KMS-11 (cell line): Measurements from ENCODE around the gene SYNPO2.
"Not testable (repeated sequence)": the region's sequence is repeated elsewhere in the genome, so short reads cannot be mapped to it uniquely, and the experiment has no call there.

Experiments
- H2AFZ ChIP-seq: fragments of 200-600 bp; sonication (generic); 2 replicates; pipeline ENCODE4 v1.6.1; 2016; ENCODE audit warnings: antibody characterized with exemption, mixed run types, low read depth
- H3K27ac ChIP-seq: fragments of 200-600 bp; sonication (generic); 2 replicates; pipeline ENCODE4 v1.6.1; 2016; ENCODE audit warnings: mild to moderate bottlenecking, mixed run types
- H3K27me3 ChIP-seq: fragments of 200-600 bp; sonication (generic); 2 replicates; pipeline ENCODE4 v1.6.1; 2017; ENCODE audit warnings: mild to moderate bottlenecking, low read depth, mixed run types, moderate library complexity; ENCODE audit not compliant: insufficient read depth
- H3K36me3 ChIP-seq: fragments of 200-600 bp; sonication (generic); 2 replicates; pipeline ENCODE4 v1.6.1; 2017; ENCODE audit warnings: mild to moderate bottlenecking, mixed run types; ENCODE audit not compliant: insufficient read depth
- H3K4me1 ChIP-seq: fragments of 200-600 bp; sonication (generic); 2 replicates; pipeline ENCODE4 v1.6.1; 2016; ENCODE audit warnings: mild to moderate bottlenecking, low read depth, mixed run types; ENCODE audit not compliant: poor library complexity, severe bottlenecking
- H3K4me2 ChIP-seq: fragments of 200-600 bp; sonication (generic); 2 replicates; pipeline ENCODE4 v1.7.0; 2016; ENCODE audit warnings: mild to moderate bottlenecking, mixed run types
- H3K4me3 ChIP-seq: fragments of 200-600 bp; sonication (generic); IDR thresholded peaks from 2 replicates; pipeline ENCODE4 v1.6.1; 2017; ENCODE audit warnings: low read depth, low read length, mixed read lengths; ENCODE audit not compliant: insufficient read depth
- H3K79me2 ChIP-seq: fragments of 200-600 bp; sonication (generic); 2 replicates; pipeline ENCODE4 v1.6.1; 2016; ENCODE audit warnings: low read depth, mixed run types; ENCODE audit not compliant: insufficient read depth
- H3K9ac ChIP-seq: fragments of 200-600 bp; sonication (generic); 2 replicates; pipeline ENCODE4 v1.6.1; 2016; ENCODE audit warnings: mild to moderate bottlenecking, mixed run types
- H4K20me1 ChIP-seq: fragments of 200-600 bp; sonication (generic); 2 replicates; pipeline ENCODE4 v1.6.1; 2016; ENCODE audit warnings: mild to moderate bottlenecking, mixed run types; ENCODE audit not compliant: insufficient read depth
- TF ChIP-seq, protein P1 (sequence below): fragments of 200-600 bp; sonication (generic); conservative IDR thresholded peaks from 2 replicates; pipeline ENCODE4 v1.6.1; 2017; ENCODE audit warnings: low read depth, mild to moderate bottlenecking, antibody characterized with exemption, low read length, moderate library complexity, mixed read lengths

SYNPO2 gene

DNA sequence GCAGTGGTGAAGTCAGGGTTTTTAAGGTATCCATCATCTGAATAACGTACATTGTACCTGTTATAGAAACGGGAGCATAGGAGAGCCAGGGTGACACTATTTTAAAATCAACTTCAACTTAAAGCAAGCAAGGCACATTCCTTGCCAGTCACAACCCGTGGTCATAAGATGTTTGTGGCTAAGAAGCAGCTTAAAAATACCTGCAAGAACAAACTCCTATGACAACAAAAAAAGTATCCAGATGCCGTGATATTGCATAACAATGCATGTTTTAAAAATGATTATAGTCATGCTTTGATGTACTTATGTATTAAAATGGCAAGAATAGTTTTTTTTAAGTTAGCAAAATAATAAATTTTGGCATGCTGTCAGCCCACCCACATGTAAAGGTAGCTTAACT lies 16.5 kb upstream of the SYNPO2 start:
- no peaks in the 10 kb centered on the region for H3K4me1 ChIP-seq
- H3K79me2 ChIP-seq: no peaks in the 10 kb centered on the region
- H4K20me1 ChIP-seq: no peaks in the 10 kb centered on the region
- H3K4me2 ChIP-seq: no peak overlapping the region
- no peak overlapping the region for H3K4me3 ChIP-seq
- H3K9ac ChIP-seq: no peak overlapping the region
- no peak overlapping the region for H2AFZ ChIP-seq
- no peaks in the 10 kb centered on the region for H3K36me3 ChIP-seq
- TF ChIP-seq, protein P1, sequence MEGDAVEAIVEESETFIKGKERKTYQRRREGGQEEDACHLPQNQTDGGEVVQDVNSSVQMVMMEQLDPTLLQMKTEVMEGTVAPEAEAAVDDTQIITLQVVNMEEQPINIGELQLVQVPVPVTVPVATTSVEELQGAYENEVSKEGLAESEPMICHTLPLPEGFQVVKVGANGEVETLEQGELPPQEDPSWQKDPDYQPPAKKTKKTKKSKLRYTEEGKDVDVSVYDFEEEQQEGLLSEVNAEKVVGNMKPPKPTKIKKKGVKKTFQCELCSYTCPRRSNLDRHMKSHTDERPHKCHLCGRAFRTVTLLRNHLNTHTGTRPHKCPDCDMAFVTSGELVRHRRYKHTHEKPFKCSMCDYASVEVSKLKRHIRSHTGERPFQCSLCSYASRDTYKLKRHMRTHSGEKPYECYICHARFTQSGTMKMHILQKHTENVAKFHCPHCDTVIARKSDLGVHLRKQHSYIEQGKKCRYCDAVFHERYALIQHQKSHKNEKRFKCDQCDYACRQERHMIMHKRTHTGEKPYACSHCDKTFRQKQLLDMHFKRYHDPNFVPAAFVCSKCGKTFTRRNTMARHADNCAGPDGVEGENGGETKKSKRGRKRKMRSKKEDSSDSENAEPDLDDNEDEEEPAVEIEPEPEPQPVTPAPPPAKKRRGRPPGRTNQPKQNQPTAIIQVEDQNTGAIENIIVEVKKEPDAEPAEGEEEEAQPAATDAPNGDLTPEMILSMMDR: no peak
- H3K27ac ChIP-seq: no peak overlapping the region
- H3K27me3 ChIP-seq: no peaks in the 10 kb centered on the region

DNA sequence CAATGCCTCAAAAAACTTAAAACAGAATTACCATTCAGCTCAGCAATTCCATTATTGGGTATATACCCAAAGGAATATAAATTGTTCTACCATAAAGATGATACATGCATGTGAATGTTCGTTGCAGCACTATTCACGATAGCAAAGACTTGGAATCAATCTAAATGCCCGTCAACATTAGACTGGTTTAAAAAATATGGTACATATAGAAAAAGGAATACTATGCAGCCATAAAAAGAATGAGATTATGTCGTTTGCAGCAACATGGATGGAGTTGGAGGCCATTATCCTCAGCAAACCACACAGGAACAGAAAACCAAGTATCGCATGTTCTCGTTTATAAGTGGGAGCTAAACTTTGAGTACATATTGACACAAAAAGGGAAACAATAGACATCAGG lies 10.9 kb upstream of the SYNPO2 start:
- Histone ChIP-seq H3K4me2 (no peak overlapping the region), H2AFZ (no peak overlapping the region), H3K27me3 (no peaks in the 10 kb centered on the region), H3K79me2 (no peaks in the 10 kb centered on the region), H3K9ac (no peak overlapping the region), H3K36me3 (no peaks in the 10 kb centered on the region), H4K20me1 (no peaks in the 10 kb centered on the region), H3K4me1 (no peaks in the 10 kb centered on the region), H3K27ac (no peak overlapping the region), H3K4me3 (no peak overlapping the region)
- TF ChIP-seq, protein P1: no peak

DNA sequence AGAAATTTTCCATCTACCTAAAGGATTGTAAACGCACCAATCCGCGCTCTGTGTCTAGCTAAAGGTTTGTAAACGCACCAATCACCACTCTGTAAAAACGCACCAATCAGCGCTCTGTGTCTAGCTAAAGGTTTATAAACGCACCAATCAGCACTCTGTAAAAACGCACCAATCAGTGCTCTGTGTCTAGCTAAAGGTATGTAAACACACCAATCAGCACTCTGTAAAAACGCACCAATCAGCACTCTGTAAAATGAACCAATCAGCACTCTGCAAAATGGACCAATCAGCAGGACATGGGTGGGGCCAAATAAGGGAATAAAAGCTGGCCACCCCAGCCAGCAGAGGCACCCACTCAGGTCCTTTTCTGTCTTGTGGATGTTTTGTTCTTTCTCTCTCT lies 10.1 kb upstream of the SYNPO2 start:
- H3K4me1 ChIP-seq, H3K79me2 ChIP-seq, H2AFZ ChIP-seq, H3K27ac ChIP-seq, H3K27me3 ChIP-seq, H4K20me1 ChIP-seq, H3K4me2 ChIP-seq, H3K36me3 ChIP-seq, H3K9ac ChIP-seq, H3K4me3 ChIP-seq: not testable (repeated sequence)

DNA sequence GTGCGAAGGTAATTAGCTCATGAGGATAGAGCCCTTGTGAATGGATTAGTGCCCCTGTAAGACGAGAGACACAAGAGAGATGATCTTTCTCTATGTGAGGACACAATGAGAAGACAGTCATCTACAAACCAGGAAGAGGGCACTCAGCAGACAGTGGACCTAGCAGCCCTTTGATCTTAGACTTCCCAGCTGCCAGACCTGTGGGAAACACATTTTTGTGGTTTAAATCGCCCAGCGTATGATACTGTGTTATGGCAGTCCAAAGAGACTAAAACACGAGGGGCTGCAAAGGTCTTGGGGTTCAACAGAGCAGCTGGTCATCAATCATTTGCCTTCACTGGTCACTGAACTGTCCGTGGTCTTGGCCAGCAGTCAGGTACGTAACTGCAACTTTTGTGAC lies 9.2 kb upstream of the SYNPO2 start:
- Histone ChIP-seq H3K4me2 (no peak overlapping the region), H4K20me1 (no peaks in the 10 kb centered on the region), H3K9ac (no peak overlapping the region), H3K27me3 (no peaks in the 10 kb centered on the region), H2AFZ (no peak overlapping the region), H3K27ac (no peak overlapping the region), H3K79me2 (no peaks in the 10 kb centered on the region), H3K36me3 (no peaks in the 10 kb centered on the region), H3K4me1 (peaks cover 4% of the 10 kb centered on the region), H3K4me3 (no peak overlapping the region)
- TF ChIP-seq, protein P1: no peak

DNA sequence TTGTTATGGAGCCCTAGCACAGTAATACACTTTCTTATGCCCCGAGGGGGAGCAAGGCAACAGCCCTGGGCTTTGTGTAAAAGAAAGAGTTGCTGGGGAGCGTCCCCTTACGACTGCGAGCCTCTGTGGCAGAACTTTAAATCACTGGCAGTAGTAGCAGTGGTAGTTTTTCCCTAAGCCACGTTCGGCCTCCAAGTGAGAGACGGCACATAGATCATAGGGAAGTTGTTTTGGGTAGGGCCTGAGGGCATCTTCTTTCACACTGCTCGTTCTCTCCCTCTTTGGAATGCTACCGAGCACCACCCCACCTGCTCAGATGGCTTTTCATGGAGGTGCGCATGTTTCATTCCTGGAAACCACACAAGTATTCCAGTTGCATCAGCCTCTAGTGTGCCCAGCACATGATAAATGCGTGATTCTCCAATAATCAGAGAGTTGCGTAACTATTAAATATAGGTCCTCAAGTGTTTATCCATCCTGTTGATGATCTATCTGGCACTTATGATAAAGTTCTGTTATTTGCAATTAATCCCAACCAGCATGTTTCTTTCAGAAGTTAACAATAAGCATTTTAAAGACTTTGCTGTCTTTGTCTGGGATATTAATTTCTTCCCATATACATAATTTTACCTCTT lies 7.0 kb upstream of the SYNPO2 start:
- no peak overlapping the region for H2AFZ ChIP-seq
- no peaks in the 10 kb centered on the region for H4K20me1 ChIP-seq
- H3K27me3 ChIP-seq: no peaks in the 10 kb centered on the region
- no peak overlapping the region for H3K9ac ChIP-seq
- no peak overlapping the region for H3K4me2 ChIP-seq
- TF ChIP-seq, protein P1: no peak
- no peak overlapping the region for H3K27ac ChIP-seq
- H3K4me3 ChIP-seq: no peak overlapping the region
- H3K36me3 ChIP-seq: no peaks in the 10 kb centered on the region
- H3K79me2 ChIP-seq: no peaks in the 10 kb centered on the region
- H3K4me1 ChIP-seq: peaks cover 4% of the 10 kb centered on the region
